ENCODE measurements around the gene BCO1. TPM values are rescaled to one million over a fixed set of nuclear protein-coding genes. Genes with fewer than 3 reads are reported as not detected.
"Not testable (repeated sequence)": the region's sequence is repeated elsewhere in the genome, so short reads cannot be mapped to it uniquely, and the experiment has no call there.

Gene BCO1
- total and polyA plus RNA-seq, 12 donors, result 0.03 TPM; not detected in 11

- TF ChIP-seq POLR2A (IDR thresholded peaks at IDR 0.05) (no peak), CTCF (IDR thresholded peaks at IDR 0.05) (no peak)
- H3K4me1 ChIP-seq (replicated peaks in 1 of 2), result no peaks in the 10 kb centered on the region
- intact Hi-C loops (cut with DNase I), result loop anchor here in 1 of 2 donors (5.0 kb wide), 1 partner anchor 88 kb away; no protein-coding TSS in a partner anchor
- DNase-seq, result no peak
- no peak overlapping the region for H3K27ac ChIP-seq
- H3K9me3 ChIP-seq (replicated peaks in 1 of 3), result no peaks in the 10 kb centered on the region
- no peaks in the 10 kb centered on the region for H3K27me3 ChIP-seq
- WGBS, 4 donors, result 60 to 71% (median 68%) methylated on average over 1 of the region's 1 CpG
- H3K36me3 ChIP-seq (replicated peaks in 1 of 2), result no peaks in the 10 kb centered on the region
- no peak overlapping the region for H3K4me3 ChIP-seq
Observed at GRCh38 chr16:81224824-81225223, 13.7 kb upstream of the BCO1 start.

GRCh38 chr16:81225697-81226096, 12.8 kb upstream of the BCO1 start:
- not testable (repeated sequence) for H3K27me3 ChIP-seq; DNase-seq; H3K9me3 ChIP-seq (replicated peaks in 1 of 3); H3K36me3 ChIP-seq (replicated peaks in 1 of 2); H3K4me1 ChIP-seq (replicated peaks in 1 of 2); H3K4me3 ChIP-seq; H3K27ac ChIP-seq
- intact Hi-C loops (cut with DNase I), result loop anchor here in 1 of 2 donors (5.0 kb wide), 1 partner anchor 88 kb away; no protein-coding TSS in a partner anchor
- 67 to 84% (median 77%) methylated on average over 5 of the region's 5 CpGs for WGBS, 4 donors

GRCh38 chr16:81227785-81228184, 10.7 kb upstream of the BCO1 start:
- no peak for TF ChIP-seq POLR2A (IDR thresholded peaks at IDR 0.05)
- TF ChIP-seq CTCF (IDR thresholded peaks at IDR 0.05), result no peak
- intact Hi-C loops (cut with DNase I), result loop anchor here in 1 of 2 donors (5.0 kb wide), 1 partner anchor 90 kb away; no protein-coding TSS in a partner anchor
- 67 to 81% (median 74%) methylated on average over 2 of the region's 2 CpGs for WGBS, 4 donors
- no peaks in the 10 kb centered on the region for H3K27me3 ChIP-seq
- no peaks in the 10 kb centered on the region for H3K9me3 ChIP-seq (replicated peaks in 1 of 3)
- H3K4me1 ChIP-seq (replicated peaks in 1 of 2), result no peaks in the 10 kb centered on the region
- no peak overlapping the region for H3K4me3 ChIP-seq
- H3K27ac ChIP-seq, result no peak overlapping the region
- no peak for DNase-seq
- no peaks in the 10 kb centered on the region for H3K36me3 ChIP-seq (replicated peaks in 1 of 2)

GRCh38 chr16:81229811-81230210, 8.7 kb upstream of the BCO1 start:
- no peak overlapping the region for H3K27ac ChIP-seq
- WGBS, 4 donors, result 56 to 77% (median 62%) methylated on average over 7 of the region's 7 CpGs

More at GRCh38 chr16:81229811-81230210, 8.7 kb upstream of the BCO1 start:
- intact Hi-C loops (cut with DNase I), result loop anchor here in 1 of 2 donors (5.0 kb wide), 1 partner anchor 93 kb away; no protein-coding TSS in a partner anchor
- no peak for TF ChIP-seq POLR2A (IDR thresholded peaks at IDR 0.05)
- TF ChIP-seq CTCF (IDR thresholded peaks at IDR 0.05), result no peak
- no peaks in the 10 kb centered on the region for H3K9me3 ChIP-seq (replicated peaks in 1 of 3)
- no peak for DNase-seq
- H3K36me3 ChIP-seq (replicated peaks in 1 of 2), result no peaks in the 10 kb centered on the region
- H3K27me3 ChIP-seq, result no peaks in the 10 kb centered on the region
- H3K4me3 ChIP-seq, result no peak overlapping the region
- H3K4me1 ChIP-seq (replicated peaks in 1 of 2), result no peaks in the 10 kb centered on the region
